ENCODE measurements around the gene MRTO4. TPM values are rescaled to one million over a fixed set of nuclear protein-coding genes. Genes with fewer than 3 reads are reported as not detected.
"Not testable (repeated sequence)": the region's sequence is repeated elsewhere in the genome, so short reads cannot be mapped to it uniquely, and the experiment has no call there.

Gene MRTO4
- total RNA-seq, 3 donors from 2014 or later (not counting 1 experiment from before 2014, with no cell fraction given): 9.7 to 15.8 (median 13.5) TPM

DNA sequence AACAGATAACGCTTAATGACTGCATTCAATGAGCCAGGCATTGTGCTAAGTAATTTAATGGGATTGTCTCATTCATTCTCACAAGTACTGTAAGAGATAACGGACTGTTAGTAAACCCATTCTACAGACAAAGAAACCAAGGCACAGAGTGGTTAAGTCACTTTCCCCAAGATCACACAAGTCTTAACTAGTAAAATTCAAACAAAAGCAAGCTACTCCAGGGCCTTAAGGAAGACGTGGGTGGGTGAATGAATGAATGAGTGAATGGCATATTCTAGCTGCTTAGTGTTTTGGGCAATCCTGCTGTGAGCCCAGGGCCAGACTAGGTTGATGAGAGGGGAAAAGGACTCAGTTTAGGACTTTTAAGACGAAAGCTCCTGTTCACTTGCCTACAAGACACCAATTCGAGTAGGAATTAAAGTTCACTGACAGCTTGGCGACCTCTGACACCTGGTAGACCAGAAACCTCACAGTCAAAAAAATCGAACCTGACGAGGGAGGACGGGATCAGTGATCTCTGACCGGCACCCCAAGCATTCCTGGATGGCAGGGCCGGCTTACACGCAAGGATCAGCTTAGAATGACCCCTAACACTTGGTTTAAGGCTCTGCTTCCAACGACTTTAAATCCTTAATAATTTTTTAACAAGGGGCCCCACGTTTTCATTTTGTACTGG lies 838 bp upstream of the MRTO4 start:
- H3K27me3 ChIP-seq (ENCODE audit: control insufficient read depth, insufficient read depth, low read length): no peaks in the 10 kb centered on the region
- Mint-ChIP-seq H3K4me1 (peaks cover 25 to 32% of the 10 kb centered on the region in 2 donors), H3K9me3 (no peaks in the 10 kb centered on the region), H3K27ac (peak overlapping the region; percentile 90 to 95), H3K36me3 (no peaks in the 10 kb centered on the region), H3K4me3 (peak overlapping the region; percentile 95), H3K27me3 (ENCODE audit: low read depth in 2 of 2) (no peaks in the 10 kb centered on the region)
- peak overlapping the region; percentile 75 for H3K4me3 ChIP-seq (ENCODE audit: low read length)
- peaks cover 4% of the 10 kb centered on the region for H3K36me3 ChIP-seq (ENCODE audit: control insufficient read depth, insufficient read depth, low read length)
- TF ChIP-seq CTCF (IDR thresholded peaks at IDR 0.05): no peak
- WGBS (ENCODE audit: insufficient coverage): 15% methylated on average over 14 of the region's 14 CpGs
- ATAC-seq (no peak), DNase-seq (peak in 1 of 2 donors; percentile 31)
- intact Hi-C loops (cut with micrococcal nuclease): loop anchor here (1.0 to 2.0 kb wide), 2 partner anchors 40 to 62 kb away; partner anchors contain the start of genes AKR7A2, SLC66A1 and UBR4
- peaks cover 26% of the 10 kb centered on the region for H3K4me1 ChIP-seq (ENCODE audit: control insufficient read depth, insufficient read depth, low read length)
- peak overlapping the region; percentile 91 for H3K27ac ChIP-seq (ENCODE audit: low read length)
- no peaks in the 10 kb centered on the region for H3K9me3 ChIP-seq (ENCODE audit: control insufficient read depth, insufficient read depth, low read length)

DNA sequence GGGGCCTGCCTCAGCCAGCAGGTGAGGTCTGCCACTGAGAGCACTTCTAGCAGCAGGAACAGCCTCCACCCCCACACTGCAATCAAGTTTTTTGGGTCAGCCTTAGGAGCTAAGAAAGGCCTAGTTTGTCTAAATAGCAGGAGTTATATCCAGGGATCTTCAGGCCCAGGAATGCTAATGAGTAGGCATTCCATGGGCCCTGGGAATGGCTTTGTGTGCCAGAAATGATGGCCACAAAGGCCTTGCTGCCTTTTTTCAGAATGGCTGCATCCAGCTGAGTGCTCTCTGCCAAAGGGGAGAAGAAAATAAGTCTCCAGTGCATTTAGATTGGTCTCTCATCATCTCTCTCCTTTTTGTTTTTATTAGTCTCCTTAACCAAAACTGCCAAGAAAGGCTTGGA lies 2.8 kb downstream of the MRTO4 start:
- TF ChIP-seq CTCF (IDR thresholded peaks at IDR 0.05): no peak
- DNase-seq (no peak), ATAC-seq (no peak)
- H3K36me3 Mint-ChIP-seq: no peaks in the 10 kb centered on the region
- peaks cover 25 to 32% of the 10 kb centered on the region in 2 donors for H3K4me1 Mint-ChIP-seq
- H3K27me3 Mint-ChIP-seq (ENCODE audit: low read depth in 2 of 2): no peaks in the 10 kb centered on the region
- intact Hi-C loops (cut with micrococcal nuclease): no loop called here
- peaks cover 26% of the 10 kb centered on the region for H3K4me1 ChIP-seq (ENCODE audit: control insufficient read depth, insufficient read depth, low read length)
- H3K27me3 ChIP-seq (ENCODE audit: control insufficient read depth, insufficient read depth, low read length): no peaks in the 10 kb centered on the region
- H3K4me3 ChIP-seq (ENCODE audit: low read length): no peak overlapping the region
- peaks cover 31% of the 10 kb centered on the region for H3K36me3 ChIP-seq (ENCODE audit: control insufficient read depth, insufficient read depth, low read length)
- H3K9me3 Mint-ChIP-seq: no peaks in the 10 kb centered on the region
- no peak overlapping the region for H3K27ac ChIP-seq (ENCODE audit: low read length)
- no peak overlapping the region for H3K27ac Mint-ChIP-seq
- H3K4me3 Mint-ChIP-seq: no peak overlapping the region
- no peaks in the 10 kb centered on the region for H3K9me3 ChIP-seq (ENCODE audit: control insufficient read depth, insufficient read depth, low read length)

DNA sequence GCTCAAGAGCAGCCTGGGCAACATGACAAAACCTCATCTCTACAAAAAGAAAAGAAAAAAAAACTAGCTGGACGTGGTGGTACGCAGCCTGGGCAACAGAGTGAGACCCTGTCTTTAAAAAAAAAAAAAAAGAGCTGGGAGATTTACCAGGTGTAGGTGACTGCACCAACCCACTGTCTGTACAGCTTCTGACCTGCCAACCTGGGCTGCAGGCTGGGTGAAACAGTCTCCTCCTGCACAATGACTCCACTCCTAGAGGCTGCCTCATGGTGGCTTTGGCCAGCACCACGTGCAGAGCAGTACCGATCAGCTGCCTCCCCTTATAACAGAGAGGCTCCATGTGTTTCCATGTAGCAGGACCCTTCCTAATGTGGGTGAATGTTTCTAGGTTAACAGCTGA lies 3.7 kb downstream of the MRTO4 start:
- no peak overlapping the region for H3K4me3 ChIP-seq (ENCODE audit: low read length)
- H3K9me3 ChIP-seq (ENCODE audit: control insufficient read depth, insufficient read depth, low read length): no peaks in the 10 kb centered on the region
- peaks cover 39% of the 10 kb centered on the region for H3K36me3 ChIP-seq (ENCODE audit: control insufficient read depth, insufficient read depth, low read length)
- no peaks in the 10 kb centered on the region for H3K27me3 ChIP-seq (ENCODE audit: control insufficient read depth, insufficient read depth, low read length)
- DNase-seq (no peak), ATAC-seq (no peak)
- Mint-ChIP-seq H3K27ac (no peak overlapping the region), H3K4me1 (peaks cover 23 to 31% of the 10 kb centered on the region in 2 donors), H3K27me3 (ENCODE audit: low read depth in 2 of 2) (no peaks in the 10 kb centered on the region), H3K4me3 (no peak overlapping the region), H3K9me3 (no peaks in the 10 kb centered on the region), H3K36me3 (no peaks in the 10 kb centered on the region)
- intact Hi-C loops (cut with micrococcal nuclease): no loop called here
- H3K27ac ChIP-seq (ENCODE audit: low read length): no peak overlapping the region
- TF ChIP-seq CTCF (IDR thresholded peaks at IDR 0.05): no peak
- peaks cover 26% of the 10 kb centered on the region for H3K4me1 ChIP-seq (ENCODE audit: control insufficient read depth, insufficient read depth, low read length)
- 96% methylated on average over 4 of the region's 4 CpGs for WGBS (ENCODE audit: insufficient coverage)

DNA sequence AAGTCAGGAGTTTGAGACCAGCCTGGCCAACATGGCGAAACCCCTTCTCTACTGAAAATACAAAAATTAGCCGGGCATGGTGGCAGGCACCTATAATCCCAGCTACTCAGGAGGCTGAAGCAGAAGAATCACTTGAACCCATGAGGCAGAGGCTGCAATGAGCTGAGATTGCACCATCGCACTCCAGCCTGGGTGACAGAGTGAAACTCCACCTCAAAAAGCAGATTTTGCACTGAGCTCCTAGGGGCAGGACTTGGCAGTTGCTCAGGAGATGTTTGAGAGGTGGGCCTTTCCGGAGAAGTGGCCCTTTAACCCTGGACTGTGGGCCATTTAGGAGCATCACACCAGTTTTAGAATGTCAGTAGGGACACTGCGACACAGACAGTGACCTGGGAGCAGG lies 4.7 kb downstream of the MRTO4 start:
- H3K27me3 ChIP-seq (ENCODE audit: control insufficient read depth, insufficient read depth, low read length); H3K4me3 ChIP-seq (ENCODE audit: low read length); H3K27ac Mint-ChIP-seq; H3K27me3 Mint-ChIP-seq (ENCODE audit: low read depth in 2 of 2); intact Hi-C loops (cut with micrococcal nuclease); H3K36me3 Mint-ChIP-seq; H3K27ac ChIP-seq (ENCODE audit: low read length); H3K9me3 Mint-ChIP-seq; ATAC-seq; H3K4me3 Mint-ChIP-seq; H3K9me3 ChIP-seq (ENCODE audit: control insufficient read depth, insufficient read depth, low read length); DNase-seq: not testable (repeated sequence)
- WGBS (ENCODE audit: insufficient coverage): 96% methylated on average over 5 of the region's 5 CpGs
- Histone ChIP-seq H3K4me1 (ENCODE audit: control insufficient read depth, insufficient read depth, low read length) (peaks cover 21% of the 10 kb centered on the region), H3K36me3 (ENCODE audit: control insufficient read depth, insufficient read depth, low read length) (peaks cover 39% of the 10 kb centered on the region)
- peaks cover 17 to 22% of the 10 kb centered on the region in 2 donors for H3K4me1 Mint-ChIP-seq

All from natural killer cell (primary cell).